ENCODE data around the gene NOX5. TPM values are rescaled to one million over a fixed set of nuclear protein-coding genes. Genes with fewer than 3 reads are reported as not detected.

NOX5 gene
- total and polyA plus RNA-seq, 5 experiments from 2014 or later, result 0.05 TPM; not detected in 3

Other genes starting within 250 kb of the NOX5 start
- 100 to 1,000 TPM; 129 to 131 TPM for gene ANP32A, start 193.8 kb upstream of the NOX5 start, total RNA-seq
- 10 to 100 TPM; 81.3 to 88.1 (median 84.3) TPM for gene ANP32A, start 193.8 kb upstream of the NOX5 start, polyA plus RNA-seq
- under 1 TPM; 0.60 to 0.69 TPM for gene SPESP1, start 84.2 kb upstream of the NOX5 start, total RNA-seq
- gene SPESP1, start 84.2 kb upstream of the NOX5 start, polyA plus RNA-seq, result under 1 TPM; 0.36 to 0.94 (median 0.80) TPM
- gene GLCE, start 145.9 kb downstream of the NOX5 start, total RNA-seq, result 1 to 10 TPM; 5.8 to 8.0 TPM
- gene GLCE, start 145.9 kb downstream of the NOX5 start, polyA plus RNA-seq, result 1 to 10 TPM; 5.2 to 8.3 (median 5.7) TPM